SH-SY5Y (cell line): ENCODE measurements around the gene S100A13.

Experiments
- GATA2 ChIP-seq: IDR thresholded peaks from 2 replicates; pipeline ENCODE4 v1.6.1; 2011; ENCODE audit warnings: mild to moderate bottlenecking, low read depth, low read length
- GATA3 ChIP-seq: IDR thresholded peaks from 2 replicates; pipeline ENCODE4 v1.6.1; 2011; ENCODE audit warnings: low read depth, mild to moderate bottlenecking, low read length, moderate library complexity

- TF ChIP-seq GATA2 (no peak), GATA3 (no peak)
Observed at GRCh38 chr1:153577138-153577537, 50.2 kb downstream of the S100A13 start.
